ENCODE data around the gene MAGI2. TPM values are rescaled to one million over a fixed set of nuclear protein-coding genes. Genes with fewer than 3 reads are reported as not detected.
A peak's percentile ranks its signal among the peaks of the same experiment; 100 is the strongest.
"Not testable (repeated sequence)": the region's sequence is repeated elsewhere in the genome, so short reads cannot be mapped to it uniquely, and the experiment has no call there.

MAGI2 gene
- total RNA-seq, 1 experiment from 2014 or later = 14.3 TPM

DNA sequence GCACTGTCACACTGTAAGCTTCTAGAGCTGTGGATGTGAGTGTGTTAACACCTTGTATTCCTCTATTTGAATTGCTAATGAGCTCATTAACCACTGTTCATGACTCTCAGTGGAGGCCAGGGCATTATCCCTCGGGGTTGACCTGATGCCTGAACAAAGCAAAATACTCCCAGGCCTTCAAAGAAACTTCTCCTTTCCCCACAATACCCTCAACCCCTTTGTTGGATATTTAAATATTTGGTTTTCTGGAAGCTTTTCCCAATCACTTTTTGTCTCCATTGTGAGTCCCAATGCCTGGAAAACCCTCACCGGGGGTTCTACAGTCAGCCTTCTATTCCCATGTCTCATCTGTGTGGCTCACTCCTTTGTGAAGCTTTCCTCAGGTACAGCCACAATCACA, 874.8 kb downstream of the MAGI2 start:
- Mint-ChIP-seq H3K27me3 (ENCODE audit: low read depth) (no peaks in the 10 kb centered on the region), H3K27ac (peak overlapping the region; percentile 90 to 98 (median 97)), H3K36me3 (ENCODE audit: insufficient read depth in 1 of 3, low read depth in 3 of 3) (peaks cover 0 to 4% (median 3%) of the 10 kb centered on the region in 3 experiments; a peak in 3 of 7 replicates), H3K4me3 (no peak overlapping the region), H3K4me1 (peaks cover 60 to 61% of the 10 kb centered on the region in 2 experiments), H3K9me3 (no peaks in the 10 kb centered on the region)
- Histone ChIP-seq H3K18ac (ENCODE audit: insufficient read length, low read depth, low read length) (no peak overlapping the region), H4K8ac (replicated peaks; ENCODE audit: insufficient read length, low read depth, low read length) (no peak overlapping the region), H2BK20ac (ENCODE audit: low read depth, low read length, poor library complexity, severe bottlenecking) (no peak overlapping the region), H3K27ac (ENCODE audit: insufficient read length, low read depth, low read length) (peak overlapping the region; percentile 99), H2BK15ac (ENCODE audit: low read depth, low read length) (no peak overlapping the region), H3K9ac (ENCODE audit: extremely low read depth, insufficient read length, low read length) (no peak overlapping the region), H3K4me2 (ENCODE audit: insufficient read depth, insufficient read length, low read length) (no peak overlapping the region), H3K4ac (ENCODE audit: low read depth, low read length) (no peak overlapping the region), H3K9me3 (ENCODE audit: control insufficient read depth, low read depth, low read length) (no peaks in the 10 kb centered on the region), H4K20me1 (ENCODE audit: control insufficient read depth, insufficient read depth, insufficient read length) (no peaks in the 10 kb centered on the region), H3K56ac (ENCODE audit: insufficient read length, low read depth, low read length) (no peak overlapping the region), H2BK5ac (ENCODE audit: insufficient read length, low read length) (no peak overlapping the region), H3K14ac (ENCODE audit: insufficient read depth, low read length) (no peak overlapping the region), H2AK5ac (ENCODE audit: insufficient read length, low read length) (no peak overlapping the region), H3K23me2 (ENCODE audit: insufficient read length, low read depth, low read length, poor library complexity, severe bottlenecking) (no peaks in the 10 kb centered on the region), H4K91ac (ENCODE audit: insufficient read length, low read depth, low read length) (no peak overlapping the region), H2AFZ (ENCODE audit: low read length) (no peak overlapping the region), H3T11ph (ENCODE audit: low read length) (no peak overlapping the region), H3K4me1 (ENCODE audit: insufficient read depth, low read length) (peaks cover 15% of the 10 kb centered on the region; the same call in 1 of the 2 replicates), H2BK120ac (ENCODE audit: low read depth, low read length, poor library complexity, severe bottlenecking) (no peak overlapping the region), H3K23ac (ENCODE audit: insufficient read length, low read depth, low read length) (no peak overlapping the region), H4K5ac (ENCODE audit: insufficient read length, low read depth, low read length) (no peak overlapping the region), H2BK12ac (ENCODE audit: insufficient read length, low read depth, low read length) (no peak overlapping the region), H3K27me3 (ENCODE audit: insufficient read depth, low read length) (no peaks in the 10 kb centered on the region), H3K79me2 (ENCODE audit: insufficient read depth, low read length) (no peaks in the 10 kb centered on the region), H3K79me1 (ENCODE audit: insufficient read depth, low read depth, low read length, poor library complexity, severe bottlenecking) (no peaks in the 10 kb centered on the region)
- no CpG with 5 or more reads among the region's 2 CpGs for WGBS (ENCODE audit: extremely low coverage, insufficient read length, low lambda C conversion rate)
- peak; percentile 78 for DNase-seq
- TF ChIP-seq CTCF (conservative IDR thresholded peaks at IDR 0.05) = no peak

GRCh38 chr7:78577174-78577952, 876.1 kb downstream of the MAGI2 start:
- not testable (repeated sequence) for H3K9me3 ChIP-seq (ENCODE audit: control insufficient read depth, low read depth, low read length); H3K23me2 ChIP-seq (ENCODE audit: insufficient read length, low read depth, low read length, poor library complexity, severe bottlenecking); H3K56ac ChIP-seq (ENCODE audit: insufficient read length, low read depth, low read length); H3K9me3 Mint-ChIP-seq; H2BK20ac ChIP-seq (ENCODE audit: low read depth, low read length, poor library complexity, severe bottlenecking); H3K18ac ChIP-seq (ENCODE audit: insufficient read length, low read depth, low read length); H3K36me3 Mint-ChIP-seq (ENCODE audit: insufficient read depth in 1 of 3, low read depth in 3 of 3); H4K8ac ChIP-seq (replicated peaks; ENCODE audit: insufficient read length, low read depth, low read length); H2BK120ac ChIP-seq (ENCODE audit: low read depth, low read length, poor library complexity, severe bottlenecking); H2AK5ac ChIP-seq (ENCODE audit: insufficient read length, low read length); H3K79me1 ChIP-seq (ENCODE audit: insufficient read depth, low read depth, low read length, poor library complexity, severe bottlenecking); H3K4me3 Mint-ChIP-seq; H3T11ph ChIP-seq (ENCODE audit: low read length); H3K9ac ChIP-seq (ENCODE audit: extremely low read depth, insufficient read length, low read length); H3K4me2 ChIP-seq (ENCODE audit: insufficient read depth, insufficient read length, low read length); H3K4ac ChIP-seq (ENCODE audit: low read depth, low read length); H2AFZ ChIP-seq (ENCODE audit: low read length); H3K27me3 ChIP-seq (ENCODE audit: insufficient read depth, low read length); H3K23ac ChIP-seq (ENCODE audit: insufficient read length, low read depth, low read length); H4K5ac ChIP-seq (ENCODE audit: insufficient read length, low read depth, low read length); H3K27me3 Mint-ChIP-seq (ENCODE audit: low read depth); H2BK15ac ChIP-seq (ENCODE audit: low read depth, low read length); H3K14ac ChIP-seq (ENCODE audit: insufficient read depth, low read length); H4K91ac ChIP-seq (ENCODE audit: insufficient read length, low read depth, low read length); H2BK12ac ChIP-seq (ENCODE audit: insufficient read length, low read depth, low read length); H2BK5ac ChIP-seq (ENCODE audit: insufficient read length, low read length); H3K79me2 ChIP-seq (ENCODE audit: insufficient read depth, low read length); H4K20me1 ChIP-seq (ENCODE audit: control insufficient read depth, insufficient read depth, insufficient read length)
- peaks cover 15% of the 10 kb centered on the region; the same call in 1 of the 2 replicates for H3K4me1 ChIP-seq (ENCODE audit: insufficient read depth, low read length)
- H3K27ac ChIP-seq (ENCODE audit: insufficient read length, low read depth, low read length) = peak overlapping the region; percentile 76
- WGBS (ENCODE audit: extremely low coverage, insufficient read length, low lambda C conversion rate) = no CpG with 5 or more reads among the region's 7 CpGs
- peak; percentile 52 for DNase-seq
- Mint-ChIP-seq H3K4me1 (peaks cover 60% of the 10 kb centered on the region in 2 experiments), H3K27ac (peak overlapping the region; percentile 53 to 97 (median 95); a peak in 5 of 7 replicates)
